Keratinocyte (primary cell): ENCODE measurements around the gene INSYN1. TPM values are rescaled to one million over a fixed set of nuclear protein-coding genes. Genes with fewer than 3 reads are reported as not detected.

Experiments
- DNase-seq: peaks from one replicate; pipeline ENCODE4 v3.0.0-alpha.2; 2011; ENCODE audit warnings: low read depth, missing footprints, low spot score
- FAIRE-seq: peaks from 2 replicates; lab custom pipeline; 2011; peaks lifted over from hg19 to GRCh38; lab: Jason Lieb, UNC
- H2AFZ ChIP-seq: 2 replicates; pipeline ENCODE4 v1.6.0; 2012; ENCODE audit warnings: low read length, control low read depth, inconsistent platforms; ENCODE audit not compliant: control insufficient read depth
- H3K27ac ChIP-seq: 2 replicates; pipeline ENCODE4 v1.5.1; 2011; ENCODE audit warnings: low read length; ENCODE audit not compliant: control insufficient read depth, insufficient read depth
- H3K27me3 ChIP-seq: 3 replicates; pipeline ENCODE4 v1.6.0; 2011; ENCODE audit warnings: low read length; ENCODE audit not compliant: control insufficient read depth, insufficient read depth; ENCODE audit errors: extremely low read depth
- H3K36me3 ChIP-seq, 2 experiments: 2 replicates in 1 of 2; 3 replicates in 1 of 2; pipeline ENCODE4 v1.5.1; 2011; ENCODE audit warnings: low read length in 2 of 2, mild to moderate bottlenecking in 1 of 2; ENCODE audit not compliant: control insufficient read depth in 2 of 2, insufficient read depth in 2 of 2; ENCODE audit errors: extremely low read depth in 1 of 2
- H3K4me1 ChIP-seq: 3 replicates; pipeline ENCODE4 v1.5.1; 2011; ENCODE audit warnings: low read length; ENCODE audit not compliant: control insufficient read depth, insufficient read depth; ENCODE audit errors: extremely low read depth
- H3K4me2 ChIP-seq: 3 replicates; pipeline ENCODE4 v1.6.0; 2011; ENCODE audit warnings: low read depth, low read length; ENCODE audit not compliant: control insufficient read depth, insufficient read depth; ENCODE audit errors: extremely low read depth
- H3K4me3 ChIP-seq, 3 experiments: fragments of 200-600 bp in 1 of 3; sonication (generic) in 1 of 3; 2 replicates in 2 of 3; 3 replicates in 1 of 3; pipeline ENCODE4 v1.5.1; 2011 to 2016; ENCODE audit warnings: low read length in 3 of 3, mild to moderate bottlenecking in 3 of 3, control low read depth in 2 of 3, inconsistent platforms in 1 of 3, low read depth in 1 of 3, mixed read lengths in 1 of 3, mixed run types in 1 of 3, moderate library complexity in 1 of 3; ENCODE audit not compliant: control insufficient read depth in 2 of 3, insufficient read depth in 2 of 3; ENCODE audit errors: extremely low read depth in 1 of 3
- H3K79me2 ChIP-seq: 2 replicates; pipeline ENCODE4 v1.6.0; 2012; ENCODE audit warnings: low read length; ENCODE audit not compliant: control insufficient read depth, insufficient read depth
- H3K9ac ChIP-seq: 3 replicates; pipeline ENCODE4 v1.6.0; 2011; ENCODE audit warnings: low read length; ENCODE audit not compliant: control insufficient read depth, insufficient read depth; ENCODE audit errors: extremely low read depth
- H3K9me1 ChIP-seq: 3 replicates; pipeline ENCODE4 v1.6.0; 2011; ENCODE audit warnings: low read length; ENCODE audit not compliant: control insufficient read depth, insufficient read depth; ENCODE audit errors: extremely low read depth
- H3K9me3 ChIP-seq: 2 replicates; pipeline ENCODE4 v1.5.1; 2012; ENCODE audit warnings: low read depth, low read length; ENCODE audit not compliant: control insufficient read depth
- H4K20me1 ChIP-seq: 3 replicates; pipeline ENCODE4 v1.6.0; 2011; ENCODE audit warnings: low read length; ENCODE audit not compliant: control insufficient read depth, insufficient read depth; ENCODE audit errors: extremely low read depth
- EZH2 ChIP-seq: IDR thresholded peaks from one replicate; pipeline ENCODE4 v1.6.1; 2012; ENCODE audit warnings: inconsistent platforms, mild to moderate bottlenecking, low read length, moderate library complexity
- dilution Hi-C: fragments of 300-500 bp; cut with MboI; formaldehyde crosslinking; loops from one replicate; pipeline ENCODE4 v1.7.0; 2020; ENCODE audit warnings: low sequenced_read_pairs; ENCODE audit not compliant: extremely low pct_ligation_motif_present
- polyA plus RNA-seq, 5 experiments: library from polyadenylated mRNA; depleted of rRNA in 3 of 5; stranded (reverse) in 3 of 5; stranded (forward) in 1 of 5; unstranded in 1 of 5; fragments of >200 nt; gene quantifications; 1 replicate in 1 of 5; 2 replicates in 3 of 5; 3 replicates in 1 of 5; pipeline versions ENCODE4 v1.2.1 to v1.2.3, GENCODE V29; 2011 to 2012; ENCODE audit warnings: missing spikeins in 2 of 5, low read depth in 1 of 5, low replicate concordance in 1 of 5
- TF ChIP-seq, protein P1 (sequence below), 3 experiments: IDR thresholded peaks in 1 of 3; conservative IDR thresholded peaks in 1 of 3; optimal IDR thresholded peaks in 1 of 3; 2 replicates in 2 of 3; 3 replicates in 1 of 3; pipeline versions ENCODE3 to v1.5.1; 2011; ENCODE audit warnings: low read length in 3 of 3, mild to moderate bottlenecking in 3 of 3, moderate library complexity in 2 of 3, control low read depth in 1 of 3, inconsistent platforms in 1 of 3; ENCODE audit not compliant: insufficient read depth in 2 of 3; ENCODE audit errors: extremely low read depth in 1 of 3

INSYN1 gene
- polyA plus RNA-seq, 1 donor (not counting 4 experiments of a cell fraction or from before 2014, with no cell fraction given): 0.47 TPM

DNA sequence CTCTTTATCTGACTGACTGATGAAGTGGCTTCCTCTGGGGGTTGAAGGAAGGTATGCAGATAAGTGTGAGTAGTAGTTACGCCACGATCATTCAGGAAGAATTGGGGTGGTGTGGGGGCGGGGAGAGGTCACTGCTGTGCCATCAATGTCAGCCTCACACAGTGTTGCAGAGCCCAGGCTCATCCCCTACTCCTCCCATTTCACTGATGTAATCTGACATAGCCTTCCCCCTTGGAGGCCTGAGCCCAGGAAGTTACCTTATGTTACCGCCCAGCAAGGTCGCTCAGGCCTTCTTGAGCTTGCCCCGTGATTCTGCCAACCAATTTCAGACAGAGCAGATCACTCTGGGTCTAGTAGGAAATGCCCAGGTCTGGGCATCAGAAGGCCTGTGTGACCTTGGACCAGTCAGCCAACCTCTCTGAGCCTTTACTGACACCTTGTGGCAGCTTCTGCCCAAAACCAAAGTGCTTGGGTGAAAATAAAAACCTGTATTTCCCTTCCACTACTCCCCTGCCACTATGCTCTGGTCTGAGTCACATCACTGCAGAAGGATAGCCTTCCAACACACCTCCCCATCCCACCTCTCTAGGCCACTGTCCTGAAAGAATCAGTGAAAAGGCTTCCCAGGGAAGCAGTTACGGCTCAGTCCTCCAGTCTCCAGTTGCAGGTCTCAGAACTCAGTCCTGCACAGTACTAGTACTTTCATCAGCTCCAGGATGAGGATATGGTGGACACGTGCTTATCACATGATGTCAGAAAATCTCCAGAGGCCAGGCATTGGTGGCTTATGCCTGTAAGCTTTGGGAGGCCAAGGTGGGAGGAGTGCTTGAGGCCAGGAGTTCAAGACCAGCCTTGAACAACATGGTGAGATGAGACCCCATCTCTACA lies 28.1 kb upstream of the INSYN1 start:
- no peak for DNase-seq
- H2AFZ ChIP-seq: no peak overlapping the region

DNA sequence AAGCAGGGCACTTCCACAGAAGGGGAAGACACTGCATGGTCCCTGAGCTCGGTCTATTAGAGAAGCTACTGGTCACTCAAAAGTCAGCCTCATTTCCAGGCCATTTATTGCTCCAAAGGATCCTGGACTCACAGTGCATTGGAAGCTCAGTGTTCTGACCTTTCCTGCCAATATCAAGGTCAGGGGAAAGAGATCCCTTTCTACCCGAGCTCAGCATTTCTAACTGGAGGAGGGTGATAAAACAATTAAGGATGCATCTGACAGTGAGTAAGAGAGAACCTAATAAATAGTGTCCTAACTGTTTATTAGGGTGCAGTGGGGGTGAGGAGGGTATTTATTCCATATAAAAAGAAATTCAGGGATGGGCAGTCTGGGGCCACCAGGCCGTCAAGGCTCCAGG lies 26.8 kb upstream of the INSYN1 start:
- H3K36me3 ChIP-seq: no peaks in the 10 kb centered on the region
- H3K27ac ChIP-seq: no peak overlapping the region
- no peak overlapping the region for H2AFZ ChIP-seq
- peaks cover 6% of the 10 kb centered on the region for H3K4me1 ChIP-seq
- H3K79me2 ChIP-seq: no peaks in the 10 kb centered on the region
- no peaks in the 10 kb centered on the region for H3K9me1 ChIP-seq
- H3K27me3 ChIP-seq: no peaks in the 10 kb centered on the region
- DNase-seq (no peak), FAIRE-seq (no peak)
- H4K20me1 ChIP-seq: no peaks in the 10 kb centered on the region
- no peak overlapping the region for H3K4me2 ChIP-seq
- H3K9me3 ChIP-seq: no peaks in the 10 kb centered on the region
- no peak overlapping the region for H3K4me3 ChIP-seq
- TF ChIP-seq EZH2: no peak
- TF ChIP-seq, protein P1, sequence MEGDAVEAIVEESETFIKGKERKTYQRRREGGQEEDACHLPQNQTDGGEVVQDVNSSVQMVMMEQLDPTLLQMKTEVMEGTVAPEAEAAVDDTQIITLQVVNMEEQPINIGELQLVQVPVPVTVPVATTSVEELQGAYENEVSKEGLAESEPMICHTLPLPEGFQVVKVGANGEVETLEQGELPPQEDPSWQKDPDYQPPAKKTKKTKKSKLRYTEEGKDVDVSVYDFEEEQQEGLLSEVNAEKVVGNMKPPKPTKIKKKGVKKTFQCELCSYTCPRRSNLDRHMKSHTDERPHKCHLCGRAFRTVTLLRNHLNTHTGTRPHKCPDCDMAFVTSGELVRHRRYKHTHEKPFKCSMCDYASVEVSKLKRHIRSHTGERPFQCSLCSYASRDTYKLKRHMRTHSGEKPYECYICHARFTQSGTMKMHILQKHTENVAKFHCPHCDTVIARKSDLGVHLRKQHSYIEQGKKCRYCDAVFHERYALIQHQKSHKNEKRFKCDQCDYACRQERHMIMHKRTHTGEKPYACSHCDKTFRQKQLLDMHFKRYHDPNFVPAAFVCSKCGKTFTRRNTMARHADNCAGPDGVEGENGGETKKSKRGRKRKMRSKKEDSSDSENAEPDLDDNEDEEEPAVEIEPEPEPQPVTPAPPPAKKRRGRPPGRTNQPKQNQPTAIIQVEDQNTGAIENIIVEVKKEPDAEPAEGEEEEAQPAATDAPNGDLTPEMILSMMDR (optimal IDR thresholded peaks at IDR 0.05 in 1 of 3, IDR thresholded peaks at IDR 0.05 in 1 of 3, conservative IDR thresholded peaks at IDR 0.05 in 1 of 3; ENCODE audit: extremely low read depth in 1 of 3, insufficient read depth in 2 of 3, low read length in 3 of 3): no peak
- dilution Hi-C loops: no loop called here
- no peak overlapping the region for H3K9ac ChIP-seq

More for the DNA sequence above, 28.1 kb upstream of the INSYN1 start:
- TF ChIP-seq, protein P1 (optimal IDR thresholded peaks at IDR 0.05 in 1 of 3, IDR thresholded peaks at IDR 0.05 in 1 of 3, conservative IDR thresholded peaks at IDR 0.05 in 1 of 3; ENCODE audit: extremely low read depth in 1 of 3, insufficient read depth in 2 of 3, low read length in 3 of 3): peak; percentile 64 to 75 (median 72)
- no peak for TF ChIP-seq EZH2
- peak; percentile 67 for FAIRE-seq
- dilution Hi-C loops: no loop called here
- no peak overlapping the region for H3K27ac ChIP-seq
- H3K9ac ChIP-seq: no peak overlapping the region
- H4K20me1 ChIP-seq: no peaks in the 10 kb centered on the region
- no peaks in the 10 kb centered on the region for H3K79me2 ChIP-seq
- H3K4me3 ChIP-seq: no peak overlapping the region
- no peaks in the 10 kb centered on the region for H3K9me1 ChIP-seq
- H3K36me3 ChIP-seq: no peaks in the 10 kb centered on the region
- peaks cover 6% of the 10 kb centered on the region for H3K4me1 ChIP-seq
- H3K27me3 ChIP-seq: no peaks in the 10 kb centered on the region
- H3K9me3 ChIP-seq: no peaks in the 10 kb centered on the region
- no peak overlapping the region for H3K4me2 ChIP-seq
